Motor neuron (in vitro differentiated cells): ENCODE measurements around the gene TNIP1. TPM values are rescaled to one million over a fixed set of nuclear protein-coding genes. Genes with fewer than 3 reads are reported as not detected.
A peak's percentile ranks its signal among the peaks of the same experiment; 100 is the strongest.

Source experiments
- ATAC-seq, 8 experiments: fragments of 200-7000 bp; cut with Tn5 transposase; replicated peaks in 6 of 8; 2 replicates each; pipeline ENCODE4 v1.8.0; 2021; ENCODE audit warnings: mild to moderate bottlenecking in 8 of 8, moderate library complexity in 8 of 8
- H3K27ac ChIP-seq, 2 donors: fragments of 250-450 bp; sonication (Bioruptor Pico); 2 replicates each; pipeline ENCODE4 v1.9.0; 2021; ENCODE audit warnings: antibody characterized with exemption in 2 of 2, mild to moderate bottlenecking in 2 of 2, moderate library complexity in 1 of 2
- H3K4me1 ChIP-seq, 2 donors: fragments of 250-450 bp; sonication (Bioruptor Pico); replicated peaks in 1 of 2; 2 replicates each; pipeline ENCODE4 v1.6.1; 2021; ENCODE audit warnings: antibody characterized with exemption in 2 of 2, mild to moderate bottlenecking in 2 of 2, moderate library complexity in 1 of 2
- H3K4me3 ChIP-seq, 5 donors: fragments of 250-450 bp; sonication (Bioruptor Pico); 2 replicates each; pipeline ENCODE4 v1.9.0; 2021; ENCODE audit warnings: antibody characterized with exemption in 5 of 5, mild to moderate bottlenecking in 5 of 5, moderate library complexity in 4 of 5
- WGBS, 10 experiments: fragments of 450-650 bp; shearing (Covaris generic); methylation state at CpG; one replicate each; pipeline ENCODE4 v1.0.0; 2022; 5-methylcytosine and 5-hydroxymethylcytosine counted together
- in situ Hi-C, 9 experiments: fragments of 400-800 bp; cut with MboI; loops; one replicate each; pipeline ENCODE4 v1.15.0; 2021; ENCODE audit warnings: low sequenced_read_pairs in 9 of 9, low pct_unique_long_range_greater_than_20kb in 2 of 9; ENCODE audit not compliant: unreplicated experiment in 9 of 9
- total RNA-seq, 8 experiments: library from RNA; unstranded; fragments of 300-600 nt; gene quantifications; 2 replicates each; pipeline versions ENCODE4 v1.2.3 to v1.2.4, GENCODE V29; 2022

Gene TNIP1
- total RNA-seq, 8 experiments from 2014 or later, result 13.7 to 55.6 (median 26.9) TPM

- peak in 3 of 8 experiments; percentile 11 to 47 (median 23) for ATAC-seq
- Histone ChIP-seq H3K27ac (no peak overlapping the region), H3K4me1 (peaks cover 12 to 15% of the 10 kb centered on the region in 2 donors), H3K4me3 (no peak overlapping the region)
- in situ Hi-C loops, result no loop called here
- 0 to 55% (median 10%) methylated on average over 1 to 2 of the region's 2 CpGs; no CpG with 5 or more reads in 4 of the 10 experiments for WGBS, 10 experiments
These were observed 78.6 kb downstream of the TNIP1 start for GRCh38 chr5:151002250-151002649.

DNA sequence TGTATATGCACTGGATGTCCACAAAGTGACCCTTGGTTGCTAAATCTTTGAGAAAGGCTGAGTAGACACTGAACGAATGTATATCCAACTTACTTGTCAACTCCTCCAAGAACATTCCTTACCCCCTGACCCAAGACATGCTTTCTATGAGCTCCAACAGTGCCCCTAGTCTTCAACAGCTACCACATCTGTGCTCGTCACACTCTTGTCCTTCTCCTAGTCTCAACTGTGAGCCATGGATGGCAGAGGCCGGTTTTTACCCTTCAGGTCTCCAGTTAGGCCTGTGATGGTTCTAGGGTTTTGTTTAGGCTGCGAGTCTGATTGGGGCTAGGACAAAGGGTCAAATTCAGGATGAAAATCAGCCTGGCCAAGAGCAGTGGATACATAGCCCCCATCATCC lies 79.4 kb downstream of the TNIP1 start:
- no peak overlapping the region for H3K4me3 ChIP-seq
- no peak for ATAC-seq
- no peak overlapping the region for H3K27ac ChIP-seq
- 33 to 100% (median 76%) methylated on average over 1 to 3 of the region's 4 CpGs; no CpG with 5 or more reads in 4 of the 10 experiments for WGBS, 10 experiments
- in situ Hi-C loops, result no loop called here
- H3K4me1 ChIP-seq, result peaks cover 12 to 15% of the 10 kb centered on the region in 2 donors

GRCh38 chr5:150999704-151000442 lies 81.0 kb downstream of the TNIP1 start:
- in situ Hi-C loops, result no loop called here
- ATAC-seq, result peak in 7 of 8 experiments; percentile 29 to 96 (median 79)
- Histone ChIP-seq H3K27ac (no peak overlapping the region), H3K4me3 (no peak overlapping the region), H3K4me1 (peaks cover 7% of the 10 kb centered on the region in 2 donors)
- 4 to 80% (median 48%) methylated on average over 1 to 5 of the region's 7 CpGs for WGBS, 10 experiments

- Histone ChIP-seq H3K4me3 (no peak overlapping the region), H3K27ac (no peak overlapping the region), H3K4me1 (no peaks in the 10 kb centered on the region)
- 20 to 80% (median 67%) methylated on average over 1 of the region's 1 CpG; no CpG with 5 or more reads in 3 of the 10 experiments for WGBS, 10 experiments
- ATAC-seq, result peak in 3 of 8 experiments; percentile 25 to 75 (median 64)
- in situ Hi-C loops, result no loop called here
These were observed 86.9 kb downstream of the TNIP1 start for GRCh38 chr5:150993826-150994412.

- ATAC-seq, result no peak
- no peak overlapping the region for H3K27ac ChIP-seq
These were observed 87.4 kb downstream of the TNIP1 start for GRCh38 chr5:150993422-150993821.

DNA sequence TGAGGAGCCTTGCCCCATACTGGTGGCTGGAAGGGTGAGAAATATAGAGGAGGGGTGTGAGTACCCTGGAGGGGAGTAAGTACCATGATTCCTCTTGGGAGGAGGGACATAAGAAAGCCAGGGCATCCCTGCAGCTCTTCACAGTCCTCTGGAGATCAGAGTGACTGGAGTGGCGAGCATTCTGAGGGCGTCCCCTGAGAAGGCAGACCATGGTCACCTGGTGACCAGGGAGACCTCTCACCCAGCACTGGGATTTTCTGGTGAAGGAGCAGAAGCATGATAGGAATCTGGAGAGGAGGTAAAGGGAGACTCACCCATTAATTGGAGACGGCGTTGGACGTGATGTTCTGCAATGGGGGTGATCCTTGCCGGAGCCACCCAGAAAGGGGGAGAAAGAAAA lies 88.1 kb downstream of the TNIP1 start:
- Histone ChIP-seq H3K4me3 (no peak overlapping the region), H3K4me1 (no peaks in the 10 kb centered on the region), H3K27ac (no peak overlapping the region)
- in situ Hi-C loops, result no loop called here
- 40 to 100% (median 74%) methylated on average over 1 to 5 of the region's 6 CpGs; no CpG with 5 or more reads in 3 of the 10 experiments for WGBS, 10 experiments
- ATAC-seq, result no peak

More at GRCh38 chr5:150993422-150993821, 87.4 kb downstream of the TNIP1 start:
- no peaks in the 10 kb centered on the region for H3K4me1 ChIP-seq
- 81 to 100% (median 95%) methylated on average over 1 to 2 of the region's 2 CpGs; no CpG with 5 or more reads in 6 of the 10 experiments for WGBS, 10 experiments
- in situ Hi-C loops, result no loop called here
- H3K4me3 ChIP-seq, result no peak overlapping the region

DNA sequence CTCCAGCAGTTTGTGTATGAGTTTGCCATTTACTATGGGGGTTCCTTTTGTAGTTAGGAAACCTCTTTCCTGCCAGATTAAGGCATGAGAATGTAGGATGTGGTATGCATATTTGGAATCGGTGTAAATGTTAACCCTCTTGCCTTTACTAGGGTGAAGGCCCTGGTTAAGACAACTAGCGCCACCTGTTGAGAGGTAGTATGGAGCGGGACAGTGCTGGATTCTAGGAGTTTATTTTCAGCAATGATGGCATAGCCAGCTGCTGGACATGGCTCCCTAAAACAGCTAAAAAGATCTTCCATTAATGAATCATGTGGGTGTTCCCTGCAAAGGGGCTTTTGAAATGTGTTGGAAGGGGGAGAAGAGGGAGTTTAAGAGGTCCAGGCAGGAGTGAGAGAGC lies 91.1 kb downstream of the TNIP1 start:
- in situ Hi-C loops, result no loop called here
- 0 to 100% (median 52%) methylated on average over 1 to 2 of the region's 3 CpGs; no CpG with 5 or more reads in 3 of the 10 experiments for WGBS, 10 experiments
- Histone ChIP-seq H3K27ac (no peak overlapping the region), H3K4me3 (no peak overlapping the region), H3K4me1 (no peaks in the 10 kb centered on the region)
- no peak for ATAC-seq

GRCh38 chr5:150987746-150988145 lies 93.1 kb downstream of the TNIP1 start:
- in situ Hi-C loops, result no loop called here
- no peak overlapping the region for H3K27ac ChIP-seq
- ATAC-seq, result no peak
- WGBS, 10 experiments, result 48 to 79% (median 58%) methylated on average over 2 to 3 of the region's 3 CpGs; no CpG with 5 or more reads in 6 of the 10 experiments
- no peak overlapping the region for H3K4me3 ChIP-seq
- H3K4me1 ChIP-seq, result no peaks in the 10 kb centered on the region

Other genes starting within 250 kb of the TNIP1 start
- under 1 TPM in 3 of 8 experiments, not detected in 5; 0.05 to 0.52 (median 0.46) TPM for gene IRGM, start 234.5 kb downstream of the TNIP1 start, total RNA-seq
- gene ZNF300, start 176.1 kb downstream of the TNIP1 start, total RNA-seq, result 10 to 100 TPM in 3 of 8 experiments, 1 to 10 TPM in 1, under 1 TPM in 4; 0.05 to 18.3 (median 1.4) TPM
- 10 to 100 TPM in 1 of 8 experiments, 1 to 10 TPM in 7; 3.1 to 11.2 (median 4.8) TPM for gene GPX3, start 60.4 kb downstream of the TNIP1 start, total RNA-seq
- gene ANXA6, start 76.7 kb upstream of the TNIP1 start, total RNA-seq, result 100 to 1,000 TPM in 2 of 8 experiments, 10 to 100 TPM in 6; 21.2 to 409 (median 60.1) TPM
- gene CCDC69, start 143.1 kb upstream of the TNIP1 start, total RNA-seq, result 10 to 100 TPM in 1 of 8 experiments, 1 to 10 TPM in 3, under 1 TPM in 4; 0.23 to 22.1 (median 1.1) TPM
- gene GM2A, start 172.2 kb upstream of the TNIP1 start, total RNA-seq, result 10 to 100 TPM in 7 of 8 experiments, 1 to 10 TPM in 1; 9.2 to 18.5 (median 11.4) TPM
- under 1 TPM in 6 of 8 experiments, not detected in 2; 0.05 to 0.40 (median 0.17) TPM for gene SLC36A3, start 222.7 kb upstream of the TNIP1 start, total RNA-seq